Measurements from ENCODE around the gene IGF1. TPM values are rescaled to one million over a fixed set of nuclear protein-coding genes. Genes with fewer than 3 reads are reported as not detected.

IGF1 gene
- total and polyA plus RNA-seq, 9 of the 15 experiments (the other 6 are each of a cell fraction or from before 2014, with no cell fraction given): 3.7 to 13.9 (median 4.5) TPM

DNA sequence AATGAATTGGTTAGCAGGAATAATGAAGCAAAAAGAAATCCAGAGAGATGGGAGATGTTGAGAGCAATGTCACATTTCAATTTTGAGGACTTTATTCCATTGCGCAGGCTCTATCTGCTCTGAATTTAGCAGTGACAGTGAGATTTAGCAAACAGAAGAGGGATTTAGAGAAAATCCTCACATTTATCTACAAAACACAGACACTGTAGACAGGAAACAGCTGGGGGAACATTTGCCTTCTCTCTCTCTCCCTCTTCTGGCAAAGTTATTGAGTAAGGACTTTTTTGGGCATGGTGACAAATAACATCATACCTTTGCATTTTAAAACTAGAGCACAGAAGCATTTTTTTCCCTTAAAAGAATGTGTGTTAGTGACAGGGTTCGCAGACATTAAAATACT lies at the start of gene IGF1 (continued):
- no peak for TF ChIP-seq UBTF (IDR thresholded peaks at IDR 0.05; ENCODE audit: borderline replicate concordance in 1 of 2, low read depth in 2 of 2, low read length in 2 of 2)
- peak; percentile 66 for TF ChIP-seq GABPA (tag; conservative IDR thresholded peaks at IDR 0.05; ENCODE audit: low read depth)

DNA sequence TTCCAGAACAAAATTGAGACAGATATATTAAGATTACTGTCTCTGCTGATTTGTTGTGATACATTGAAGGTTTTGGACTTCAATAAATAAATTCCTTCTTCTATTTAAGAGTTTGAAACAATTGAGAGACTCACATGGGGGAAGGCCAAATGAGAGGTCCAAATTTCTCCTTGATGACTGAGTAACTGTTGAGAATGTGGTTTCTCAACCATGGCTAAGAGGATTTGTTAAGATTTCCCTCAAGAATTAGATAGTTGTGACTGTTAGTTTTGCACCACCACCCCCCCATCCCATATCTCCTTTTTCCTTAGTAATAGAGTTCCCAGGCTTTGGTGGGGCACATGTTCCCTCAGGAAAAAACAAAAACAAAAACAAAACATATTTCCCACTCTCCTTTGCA lies 47.7 kb upstream of the IGF1 start:
- Histone ChIP-seq H3K27ac (ENCODE audit: extremely low read depth, low read depth, low read length) (no peak overlapping the region), H3K79me2 (ENCODE audit: control insufficient read depth, insufficient read depth, low read length) (no peaks in the 10 kb centered on the region), H4K20me1 (replicated peaks; ENCODE audit: control insufficient read depth, insufficient read depth, low read length) (no peaks in the 10 kb centered on the region), H3K9me1 (ENCODE audit: control insufficient read depth, insufficient read depth, low read length) (no peaks in the 10 kb centered on the region), H3K4me3 (no peak overlapping the region), H2AFZ (ENCODE audit: low read depth, low read length) (no peak overlapping the region), H3K36me3 (ENCODE audit: control insufficient read depth, insufficient read depth, low read length) (no peaks in the 10 kb centered on the region), H3K4me2 (ENCODE audit: insufficient read depth, low read length) (no peak overlapping the region), H3K27me3 (ENCODE audit: control insufficient read depth in 2 of 2, insufficient read depth in 2 of 2, low read length in 2 of 2) (no peaks in the 10 kb centered on the region), H3K9me3 (replicated peaks; ENCODE audit: control insufficient read depth, insufficient read depth, low read depth, low read length) (no peaks in the 10 kb centered on the region), H3K4me1 (replicated peaks in 1 of 2; ENCODE audit: control insufficient read depth in 2 of 2, insufficient read depth in 2 of 2, low read length in 2 of 2) (no peaks in the 10 kb centered on the region), H3K9ac (ENCODE audit: insufficient read depth in 1 of 2, low read depth in 2 of 2, low read length in 2 of 2) (no peak overlapping the region)
- ChIA-PET POLR2A (no interaction called here), CTCF (ENCODE audit: low intra/inter-chr PET ratio) (no interaction called here)
- in situ Hi-C loops (cut with MboI): no loop called here
- intact Hi-C loops (cut with micrococcal nuclease): no loop called here
- ATAC-seq (no peak), DNase-seq (ENCODE audit: extremely low read depth in 1 of 4, low spot score in 3 of 4) (no peak), FAIRE-seq (no peak)
- no TSS peak for BruUV-seq (replicated peaks)
- TF ChIP-seq NR2F6 (CRISPR knock-in tag; IDR thresholded peaks at IDR 0.05): no peak
- no peak for TF ChIP-seq TEAD4 (IDR thresholded peaks at IDR 0.05; ENCODE audit: low read length)
- no peak for TF ChIP-seq TEAD4 (CRISPR knock-in tag; IDR thresholded peaks at IDR 0.05; ENCODE audit: borderline replicate concordance)
- no peak for TF ChIP-seq TAF9B (IDR thresholded peaks at IDR 0.05; ENCODE audit: partially characterized antibody)
- TF ChIP-seq SIX5 (IDR thresholded peaks at IDR 0.05; ENCODE audit: borderline replicate concordance in 1 of 2, insufficient read depth in 1 of 2, low read depth in 1 of 2, low read length in 2 of 2): no peak
- TF ChIP-seq ZNF445 (CRISPR knock-in tag; IDR thresholded peaks at IDR 0.05; ENCODE audit: low read depth): no peak
- TF ChIP-seq, protein P1, sequence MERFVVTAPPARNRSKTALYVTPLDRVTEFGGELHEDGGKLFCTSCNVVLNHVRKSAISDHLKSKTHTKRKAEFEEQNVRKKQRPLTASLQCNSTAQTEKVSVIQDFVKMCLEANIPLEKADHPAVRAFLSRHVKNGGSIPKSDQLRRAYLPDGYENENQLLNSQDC (CRISPR knock-in tag; IDR thresholded peaks at IDR 0.05): no peak
- TF ChIP-seq FOXJ2 (tag; IDR thresholded peaks at IDR 0.05): no peak
- TF ChIP-seq MAZ (CRISPR knock-in tag; conservative IDR thresholded peaks at IDR 0.05 in 1 of 2, IDR thresholded peaks at IDR 0.05 in 1 of 2): no peak
- TF ChIP-seq, protein P2, sequence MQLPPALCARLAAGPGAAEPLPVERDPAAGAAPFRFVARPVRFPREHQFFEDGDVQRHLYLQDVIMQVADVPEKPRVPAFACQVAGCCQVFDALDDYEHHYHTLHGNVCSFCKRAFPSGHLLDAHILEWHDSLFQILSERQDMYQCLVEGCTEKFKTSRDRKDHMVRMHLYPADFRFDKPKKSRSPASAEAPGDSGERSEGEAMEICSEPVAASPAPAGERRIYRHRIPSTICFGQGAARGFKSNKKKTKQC (CRISPR knock-in tag; IDR thresholded peaks at IDR 0.05): no peak
- TF ChIP-seq PKNOX1 (IDR thresholded peaks at IDR 0.05): no peak
- TF ChIP-seq NBN (IDR thresholded peaks at IDR 0.05; ENCODE audit: low read depth): no peak
- TF ChIP-seq CBX1 (IDR thresholded peaks at IDR 0.05; ENCODE audit: low read depth): no peak
- TF ChIP-seq SMAD3 (CRISPR knock-in tag; conservative IDR thresholded peaks at IDR 0.05): no peak
- no peak for TF ChIP-seq CREB5 (CRISPR knock-in tag; IDR thresholded peaks at IDR 0.05)

Data from K562 (cell line).